Measurements from ENCODE around the gene MED28.

DNA sequence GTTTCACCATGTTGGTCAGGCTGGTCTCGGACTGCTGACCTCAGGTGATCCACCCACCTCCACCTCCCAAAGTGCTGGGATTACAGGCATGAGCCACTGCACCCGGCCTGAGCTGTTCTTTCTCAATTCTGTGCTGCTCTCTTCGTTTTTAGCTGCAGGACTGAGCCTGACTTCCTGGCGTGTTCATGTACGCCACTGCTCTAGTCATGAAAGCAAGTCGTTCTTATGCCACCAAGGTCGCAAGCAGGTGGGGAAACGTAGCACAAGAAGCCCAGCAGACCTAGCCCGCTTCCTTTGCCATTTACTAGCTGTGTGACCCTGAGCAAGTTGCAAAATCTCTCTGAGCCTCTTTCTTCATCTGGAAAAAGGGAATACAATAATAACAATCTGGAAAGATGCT lies 43.4 kb downstream of the MED28 start:
- TF ChIP-seq, protein P1, sequence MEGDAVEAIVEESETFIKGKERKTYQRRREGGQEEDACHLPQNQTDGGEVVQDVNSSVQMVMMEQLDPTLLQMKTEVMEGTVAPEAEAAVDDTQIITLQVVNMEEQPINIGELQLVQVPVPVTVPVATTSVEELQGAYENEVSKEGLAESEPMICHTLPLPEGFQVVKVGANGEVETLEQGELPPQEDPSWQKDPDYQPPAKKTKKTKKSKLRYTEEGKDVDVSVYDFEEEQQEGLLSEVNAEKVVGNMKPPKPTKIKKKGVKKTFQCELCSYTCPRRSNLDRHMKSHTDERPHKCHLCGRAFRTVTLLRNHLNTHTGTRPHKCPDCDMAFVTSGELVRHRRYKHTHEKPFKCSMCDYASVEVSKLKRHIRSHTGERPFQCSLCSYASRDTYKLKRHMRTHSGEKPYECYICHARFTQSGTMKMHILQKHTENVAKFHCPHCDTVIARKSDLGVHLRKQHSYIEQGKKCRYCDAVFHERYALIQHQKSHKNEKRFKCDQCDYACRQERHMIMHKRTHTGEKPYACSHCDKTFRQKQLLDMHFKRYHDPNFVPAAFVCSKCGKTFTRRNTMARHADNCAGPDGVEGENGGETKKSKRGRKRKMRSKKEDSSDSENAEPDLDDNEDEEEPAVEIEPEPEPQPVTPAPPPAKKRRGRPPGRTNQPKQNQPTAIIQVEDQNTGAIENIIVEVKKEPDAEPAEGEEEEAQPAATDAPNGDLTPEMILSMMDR (optimal IDR thresholded peaks at IDR 0.05 in 1 of 3, IDR thresholded peaks at IDR 0.05 in 1 of 3, conservative IDR thresholded peaks at IDR 0.05 in 1 of 3; ENCODE audit: extremely low read depth in 1 of 3, insufficient read depth in 2 of 3, low read length in 3 of 3), result no peak
- no peak for TF ChIP-seq EZH2 (IDR thresholded peaks at IDR 0.05; ENCODE audit: low read length)

Data from keratinocyte (primary cell).